ENCODE measurements around the gene GRB7. TPM values are rescaled to one million over a fixed set of nuclear protein-coding genes. Genes with fewer than 3 reads are reported as not detected.

Gene GRB7
- total and polyA plus RNA-seq, 10 of the 15 experiments (the other 5 are each of a cell fraction or from before 2014, with no cell fraction given), result 0.05 to 0.34 (median 0.19) TPM; not detected in 4

DNA sequence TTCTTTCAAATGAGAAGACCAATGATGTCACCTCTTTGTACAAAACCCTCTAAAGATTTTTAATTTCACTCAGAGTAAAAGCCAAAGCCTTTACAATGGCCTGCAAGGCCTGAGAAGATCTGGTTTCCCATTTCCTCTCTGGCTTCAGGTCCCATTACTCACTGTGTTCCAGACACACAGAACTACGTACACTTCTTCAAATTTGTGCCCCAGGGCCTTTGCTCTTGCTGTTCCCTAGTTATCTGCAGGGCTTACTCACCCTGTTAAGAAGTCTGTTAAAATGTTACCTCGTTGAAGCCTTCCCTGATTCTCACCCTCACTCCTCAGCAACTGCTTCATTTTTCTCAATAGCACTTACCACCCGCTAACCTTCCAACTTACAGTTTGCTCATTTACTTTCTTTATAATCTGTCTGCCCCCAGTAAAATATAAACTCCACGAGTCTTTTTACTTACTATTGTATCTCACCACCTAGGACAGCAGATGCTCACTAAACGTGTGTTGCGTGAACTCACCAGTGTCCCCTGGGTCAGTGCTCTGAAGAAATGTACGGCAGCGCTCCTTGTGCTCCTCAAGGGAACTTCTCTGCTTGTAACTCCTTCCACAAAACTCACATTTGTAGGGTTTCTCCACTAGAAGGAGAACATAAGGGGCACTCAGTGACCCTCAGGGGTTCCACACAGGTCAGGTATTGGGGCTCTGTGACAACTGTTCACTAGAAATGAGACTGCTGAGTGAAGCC, 50.2 kb downstream of the GRB7 start:
- intact Hi-C loops (cut with micrococcal nuclease; ENCODE audit: unreplicated experiment) (no loop called here), in situ Hi-C loops (cut with MboI) (no loop called here)
- ChIA-PET SMC1A (ENCODE audit: uncharacterized antibody, unreplicated experiment) (interaction anchor here (0.8 to 1.5 kb wide), 5 partner anchors 8 to 107 kb away, joined by 3 to 7 read pairs (median 3); no protein-coding TSS in a partner anchor), RAD21 (ENCODE audit: unreplicated experiment) (no interaction called here), POLR2A (no interaction called here), CTCF (interaction anchor here (1.3 kb wide), 2 partner anchors 9 to 20 kb away, joined by 3 to 5 read pairs; no protein-coding TSS in a partner anchor)
- ATAC-seq, result no peak
- no peaks in the 10 kb centered on the region for H4K20me1 ChIP-seq (ENCODE audit: control insufficient read depth, insufficient read depth)
- peaks cover 34% of the 10 kb centered on the region for H3K4me1 ChIP-seq (ENCODE audit: control insufficient read depth, insufficient read depth, low read length)
- no peak overlapping the region for H3K27ac ChIP-seq (ENCODE audit: control insufficient read depth, insufficient read depth)
- no peak overlapping the region for H3K9ac ChIP-seq (ENCODE audit: control insufficient read depth, insufficient read depth, low read length)
- H3K4me3 ChIP-seq, result no peak overlapping the region
- TSS peak; percentile 21 for BruUV-seq (replicated peaks)
- peaks cover 64% of the 10 kb centered on the region for H3K79me2 ChIP-seq (ENCODE audit: control insufficient read depth, insufficient read depth, low read length)
- no peak overlapping the region for H3K4me2 ChIP-seq (ENCODE audit: control insufficient read depth, insufficient read depth)
- no peak for TF ChIP-seq POLR2AphosphoS2 (IDR thresholded peaks at IDR 0.05; ENCODE audit: low read depth, low read length)
- 0 out of 2 replicates have a peak, but pooled peaks have one; percentile 4 for TF ChIP-seq RAD21 (IDR thresholded peaks at IDR 0.05; ENCODE audit: insufficient read depth, low read depth, low read length)
- H3K27me3 ChIP-seq (replicated peaks in 1 of 2; ENCODE audit: control insufficient read depth in 2 of 2, insufficient read depth in 2 of 2, low read length in 1 of 2), result no peaks in the 10 kb centered on the region
- WGBS (ENCODE audit: insufficient coverage, insufficient replicate concordance, low lambda C conversion rate, missing lambda C conversion rate), result 87% methylated on average over 8 of the region's 8 CpGs
- H3K9me3 ChIP-seq (replicated peaks; ENCODE audit: control insufficient read depth, insufficient read depth, low read length), result no peaks in the 10 kb centered on the region
- H2AFZ ChIP-seq (ENCODE audit: control insufficient read depth, low read depth, low read length), result no peak overlapping the region
- no peak for FAIRE-seq
- no peak for DNase-seq (ENCODE audit: low read depth, low spot score)
- H3K36me3 ChIP-seq (ENCODE audit: control insufficient read depth in 2 of 2, insufficient read depth in 2 of 2, low read length in 1 of 2), result peaks cover 7 to 51% of the 10 kb centered on the region in 2 experiments

DNA sequence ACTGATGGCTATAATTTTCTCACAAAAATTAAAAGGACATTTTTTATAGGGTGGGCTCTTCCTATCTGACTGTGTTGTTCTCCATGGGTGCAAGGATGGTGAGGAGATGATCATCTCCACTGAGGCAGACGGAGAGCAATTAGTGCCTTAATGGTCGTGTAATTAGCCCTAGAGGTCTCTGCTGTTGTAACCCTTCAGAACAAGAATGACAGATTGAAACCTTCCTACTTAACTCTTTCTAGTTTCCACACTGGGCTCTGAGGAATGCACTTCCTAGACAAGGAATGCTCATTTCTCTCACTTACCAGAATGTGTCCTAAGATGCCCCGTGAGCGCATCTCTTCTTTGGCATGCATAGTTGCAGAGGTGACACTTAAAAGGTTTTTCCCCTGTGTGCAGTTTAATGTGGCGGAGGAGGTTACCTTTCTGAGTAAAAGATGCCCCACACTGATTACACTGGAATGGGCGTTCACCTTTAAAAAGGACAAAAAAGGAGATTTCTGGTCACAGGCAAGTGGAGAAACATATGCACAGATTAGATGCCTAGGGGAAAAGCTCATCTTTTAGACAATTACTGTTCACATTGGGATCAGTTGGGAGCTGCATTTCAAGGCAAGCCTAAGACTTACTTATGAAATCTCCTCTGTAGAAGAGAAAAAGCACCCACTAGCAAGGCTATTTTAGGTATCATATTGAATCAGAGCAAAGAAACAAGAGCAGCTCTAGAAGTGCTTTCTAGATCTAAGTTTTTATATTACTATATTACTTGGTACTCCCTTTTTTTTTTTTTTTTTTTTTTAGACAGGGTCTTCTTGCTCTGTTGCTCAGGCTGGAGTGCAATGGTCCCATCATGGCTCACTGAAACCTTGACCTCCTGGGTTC, 53.6 kb downstream of the GRB7 start:
- H3K9me3 ChIP-seq (replicated peaks; ENCODE audit: control insufficient read depth, insufficient read depth, low read length), result no peaks in the 10 kb centered on the region
- RAD21 ChIA-PET (ENCODE audit: unreplicated experiment), result interaction anchor here (0.7 to 4.9 kb wide), 6 partner anchors 11 to 215 kb away, joined by 3 to 41 read pairs (median 18); no protein-coding TSS in a partner anchor
- peak overlapping the region; percentile 60 for H3K27ac ChIP-seq (ENCODE audit: control insufficient read depth, insufficient read depth)
- CTCF ChIA-PET, result interaction anchor here (0.6 to 3.2 kb wide), 5 partner anchors 10 to 73 kb away, joined by 3 to 38 read pairs (median 7); partner anchors contain the start of gene IKZF3
- no peaks in the 10 kb centered on the region for H3K27me3 ChIP-seq (replicated peaks in 1 of 2; ENCODE audit: control insufficient read depth in 2 of 2, insufficient read depth in 2 of 2, low read length in 1 of 2)
- DNase-seq (ENCODE audit: low read depth, low spot score) (no peak), ATAC-seq (no peak), FAIRE-seq (no peak)
- POLR2A ChIA-PET, result interaction anchor here (0.6 to 4.4 kb wide), 6 partner anchors 10 to 468 kb away, joined by 3 to 39 read pairs (median 6); no protein-coding TSS in a partner anchor
- in situ Hi-C loops (cut with MboI), result no loop called here
- no peak overlapping the region for H3K9ac ChIP-seq (ENCODE audit: control insufficient read depth, insufficient read depth, low read length)
- H4K20me1 ChIP-seq (ENCODE audit: control insufficient read depth, insufficient read depth), result no peaks in the 10 kb centered on the region
- H3K4me1 ChIP-seq (ENCODE audit: control insufficient read depth, insufficient read depth, low read length), result peaks cover 55% of the 10 kb centered on the region
- peaks cover 68% of the 10 kb centered on the region for H3K79me2 ChIP-seq (ENCODE audit: control insufficient read depth, insufficient read depth, low read length)
- peaks cover 6 to 41% of the 10 kb centered on the region in 2 experiments for H3K36me3 ChIP-seq (ENCODE audit: control insufficient read depth in 2 of 2, insufficient read depth in 2 of 2, low read length in 1 of 2)
- no peak overlapping the region for H2AFZ ChIP-seq (ENCODE audit: control insufficient read depth, low read depth, low read length)
- 0 out of 2 replicates have a peak overlapping the region, but pooled peaks have one; percentile 21 for H3K4me3 ChIP-seq
- intact Hi-C loops (cut with micrococcal nuclease; ENCODE audit: unreplicated experiment), result loop anchor here (5.0 kb wide), 1 partner anchor 34 kb away; no protein-coding TSS in a partner anchor
- SMC1A ChIA-PET (ENCODE audit: uncharacterized antibody, unreplicated experiment), result interaction anchor here (0.7 to 6.3 kb wide), 13 partner anchors 10 to 69 kb away, joined by 3 to 65 read pairs (median 7); partner anchors contain the start of gene IKZF3
- WGBS (ENCODE audit: insufficient coverage, insufficient replicate concordance, low lambda C conversion rate, missing lambda C conversion rate), result 86% methylated on average over 6 of the region's 6 CpGs
- peak overlapping the region; percentile 40 for H3K4me2 ChIP-seq (ENCODE audit: control insufficient read depth, insufficient read depth)
- no TSS peak for BruUV-seq (replicated peaks)
- TF ChIP-seq BCL11A (IDR thresholded peaks at IDR 0.05; ENCODE audit: low read depth, low read length) (no peak), RUNX3 (IDR thresholded peaks at IDR 0.05; ENCODE audit: low read length) (peak; percentile 14; the same call in 1 of the 2 replicates), NFYA (IDR thresholded peaks at IDR 0.05; ENCODE audit: borderline replicate concordance, low read depth, low read length) (no peak), JUNB (IDR thresholded peaks at IDR 0.05) (peak; percentile 38; the same call in 1 of the 2 replicates)
- TF ChIP-seq, protein P1, sequence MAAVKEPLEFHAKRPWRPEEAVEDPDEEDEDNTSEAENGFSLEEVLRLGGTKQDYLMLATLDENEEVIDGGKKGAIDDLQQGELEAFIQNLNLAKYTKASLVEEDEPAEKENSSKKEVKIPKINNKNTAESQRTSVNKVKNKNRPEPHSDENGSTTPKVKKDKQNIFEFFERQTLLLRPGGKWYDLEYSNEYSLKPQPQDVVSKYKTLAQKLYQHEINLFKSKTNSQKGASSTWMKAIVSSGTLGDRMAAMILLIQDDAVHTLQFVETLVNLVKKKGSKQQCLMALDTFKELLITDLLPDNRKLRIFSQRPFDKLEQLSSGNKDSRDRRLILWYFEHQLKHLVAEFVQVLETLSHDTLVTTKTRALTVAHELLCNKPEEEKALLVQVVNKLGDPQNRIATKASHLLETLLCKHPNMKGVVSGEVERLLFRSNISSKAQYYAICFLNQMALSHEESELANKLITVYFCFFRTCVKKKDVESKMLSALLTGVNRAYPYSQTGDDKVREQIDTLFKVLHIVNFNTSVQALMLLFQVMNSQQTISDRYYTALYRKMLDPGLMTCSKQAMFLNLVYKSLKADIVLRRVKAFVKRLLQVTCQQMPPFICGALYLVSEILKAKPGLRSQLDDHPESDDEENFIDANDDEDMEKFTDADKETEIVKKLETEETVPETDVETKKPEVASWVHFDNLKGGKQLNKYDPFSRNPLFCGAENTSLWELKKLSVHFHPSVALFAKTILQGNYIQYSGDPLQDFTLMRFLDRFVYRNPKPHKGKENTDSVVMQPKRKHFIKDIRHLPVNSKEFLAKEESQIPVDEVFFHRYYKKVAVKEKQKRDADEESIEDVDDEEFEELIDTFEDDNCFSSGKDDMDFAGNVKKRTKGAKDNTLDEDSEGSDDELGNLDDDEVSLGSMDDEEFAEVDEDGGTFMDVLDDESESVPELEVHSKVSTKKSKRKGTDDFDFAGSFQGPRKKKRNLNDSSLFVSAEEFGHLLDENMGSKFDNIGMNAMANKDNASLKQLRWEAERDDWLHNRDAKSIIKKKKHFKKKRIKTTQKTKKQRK (IDR thresholded peaks at IDR 0.05; ENCODE audit: low read depth, low read length), result no peak
